Thyroid gland (tissue), 4 donors: ENCODE results near the gene MYO5C. TPM values are rescaled to one million over a fixed set of nuclear protein-coding genes. Genes with fewer than 3 reads are reported as not detected.
"Not testable (repeated sequence)": the region's sequence is repeated elsewhere in the genome, so short reads cannot be mapped to it uniquely, and the experiment has no call there.

Source experiments
- DNase-seq, 2 donors: peaks; one replicate each; pipeline ENCODE4 v3.0.0-alpha.2; 2019
- H3K27ac ChIP-seq, 3 donors: fragments of 200-600 bp; sonication (generic); 1 replicate in 2 of 3; 2 replicates in 1 of 3; pipeline ENCODE4 v1.5.1; 2016 to 2019; ENCODE audit warnings: mild to moderate bottlenecking in 1 of 3, moderate library complexity in 1 of 3
- H3K27me3 ChIP-seq: fragments of 200-600 bp; sonication (generic); one replicate; pipeline ENCODE4 v1.5.1; 2019
- H3K36me3 ChIP-seq, 2 donors: fragments of 200-600 bp; sonication (generic); one replicate each; pipeline ENCODE4 v1.5.1; 2016 to 2019
- H3K4me1 ChIP-seq, 2 donors: fragments of 200-600 bp; sonication (generic); one replicate each; pipeline ENCODE4 v1.5.1; 2017 to 2019
- H3K4me3 ChIP-seq, 3 donors: fragments of 200-600 bp; sonication (generic); replicated peaks in 1 of 3; 1 replicate in 2 of 3; 2 replicates in 1 of 3; pipeline ENCODE4 v1.5.1; 2016; ENCODE audit warnings: mild to moderate bottlenecking in 1 of 3
- H3K9me3 ChIP-seq: fragments of 200-600 bp; sonication (generic); one replicate; pipeline ENCODE4 v1.5.1; 2017
- POLR2A ChIP-seq, 2 donors: fragments of 450-650 bp; IDR thresholded peaks; one replicate each; pipeline ENCODE4 v1.6.1; 2017; ENCODE audit warnings: antibody characterized with exemption in 2 of 2, mild to moderate bottlenecking in 2 of 2, moderate library complexity in 1 of 2
- WGBS, 2 donors: methylation state at CpG; one replicate each; pipeline ENCODE4 v1.1.5; 2017; 5-methylcytosine and 5-hydroxymethylcytosine counted together
- intact Hi-C: fragments of 100-400 bp; cut with DNase I; formaldehyde crosslinking; loops from one replicate; pipeline ENCODE4 v1.15.1; 2023
- total RNA-seq, 4 donors: library from RNA; depleted of rRNA; stranded (reverse); fragments of >200 nt; gene quantifications; one replicate each; pipeline ENCODE4 v1.2.3, GENCODE V29; 2016
- TF ChIP-seq, protein P1 (sequence below), 6 experiments: fragments of 200-600 bp in 3 of 6; fragments of 450-650 bp in 3 of 6; sonication (generic) in 3 of 6; IDR thresholded peaks; one replicate each; pipeline ENCODE4 v1.5.1; 2016 to 2019; ENCODE audit warnings: antibody characterized with exemption in 6 of 6, mild to moderate bottlenecking in 2 of 6, inconsistent platforms in 1 of 6, moderate library complexity in 1 of 6

MYO5C gene
- total RNA-seq, 4 donors from 2014 or later = 84.0 to 130 (median 101) TPM

DNA sequence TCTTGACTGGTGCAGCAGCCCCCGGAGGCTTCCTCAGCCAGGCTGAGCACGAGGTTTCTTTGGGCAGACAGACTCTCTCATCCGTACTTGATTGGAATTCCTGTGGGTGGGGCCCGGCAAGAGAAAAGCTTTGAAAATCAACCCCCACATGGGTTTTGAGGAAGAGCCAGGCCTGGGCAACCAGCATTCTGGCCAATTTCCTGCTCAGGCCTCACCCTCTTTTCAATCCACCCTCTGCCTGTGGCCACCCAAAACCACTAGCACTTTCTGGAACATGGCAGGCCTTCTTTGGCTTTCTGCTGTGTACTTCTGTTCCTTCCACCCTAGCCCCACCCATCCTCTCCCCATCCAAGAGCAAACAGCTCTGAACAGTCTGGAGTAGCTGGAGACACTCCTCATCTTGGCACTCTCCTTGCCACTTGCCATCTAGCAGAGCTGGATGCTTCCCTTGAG, 5.9 kb downstream of the MYO5C start:
- peak overlapping the region; percentile 60 to 91 (median 91) for H3K27ac ChIP-seq
- H3K27me3 ChIP-seq = no peaks in the 10 kb centered on the region
- intact Hi-C loops = no loop called here
- peak; percentile 74 for DNase-seq
- 7 to 21% methylated on average over 4 of the region's 4 CpGs for WGBS, 2 donors
- no peaks in the 10 kb centered on the region for H3K9me3 ChIP-seq
- no peak overlapping the region for H3K4me3 ChIP-seq
- no peaks in the 10 kb centered on the region for H3K36me3 ChIP-seq
- TF ChIP-seq, protein P1, sequence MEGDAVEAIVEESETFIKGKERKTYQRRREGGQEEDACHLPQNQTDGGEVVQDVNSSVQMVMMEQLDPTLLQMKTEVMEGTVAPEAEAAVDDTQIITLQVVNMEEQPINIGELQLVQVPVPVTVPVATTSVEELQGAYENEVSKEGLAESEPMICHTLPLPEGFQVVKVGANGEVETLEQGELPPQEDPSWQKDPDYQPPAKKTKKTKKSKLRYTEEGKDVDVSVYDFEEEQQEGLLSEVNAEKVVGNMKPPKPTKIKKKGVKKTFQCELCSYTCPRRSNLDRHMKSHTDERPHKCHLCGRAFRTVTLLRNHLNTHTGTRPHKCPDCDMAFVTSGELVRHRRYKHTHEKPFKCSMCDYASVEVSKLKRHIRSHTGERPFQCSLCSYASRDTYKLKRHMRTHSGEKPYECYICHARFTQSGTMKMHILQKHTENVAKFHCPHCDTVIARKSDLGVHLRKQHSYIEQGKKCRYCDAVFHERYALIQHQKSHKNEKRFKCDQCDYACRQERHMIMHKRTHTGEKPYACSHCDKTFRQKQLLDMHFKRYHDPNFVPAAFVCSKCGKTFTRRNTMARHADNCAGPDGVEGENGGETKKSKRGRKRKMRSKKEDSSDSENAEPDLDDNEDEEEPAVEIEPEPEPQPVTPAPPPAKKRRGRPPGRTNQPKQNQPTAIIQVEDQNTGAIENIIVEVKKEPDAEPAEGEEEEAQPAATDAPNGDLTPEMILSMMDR (IDR thresholded peaks at IDR 0.05) = no peak
- TF ChIP-seq POLR2A (IDR thresholded peaks at IDR 0.05) = peak in 1 of 2 donors; percentile 50
- peaks cover 46 to 59% of the 10 kb centered on the region in 2 donors for H3K4me1 ChIP-seq

DNA sequence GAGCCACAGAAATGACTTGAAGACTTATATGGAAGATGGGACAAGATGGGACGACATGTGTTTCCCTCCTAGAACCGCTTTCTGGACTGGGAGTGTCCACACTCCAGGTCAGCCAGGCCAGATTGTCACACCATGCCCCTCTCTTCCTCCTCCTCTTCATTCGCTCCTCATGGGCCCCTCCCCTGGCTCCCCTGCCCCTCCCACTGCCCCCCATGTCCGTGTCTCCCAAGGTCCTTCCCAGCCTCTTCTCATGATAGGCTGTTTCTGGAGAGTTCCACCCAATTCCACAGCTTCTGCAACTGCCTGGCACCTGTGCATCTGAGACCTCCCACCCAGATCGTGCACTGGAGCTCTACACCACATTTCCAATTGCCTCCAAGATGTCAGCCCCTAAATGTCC, 6.6 kb downstream of the MYO5C start:
- no peak for TF ChIP-seq POLR2A (IDR thresholded peaks at IDR 0.05)
- TF ChIP-seq, protein P1 (IDR thresholded peaks at IDR 0.05) = no peak
- 92 to 94% methylated on average over 5 of the region's 5 CpGs for WGBS, 2 donors
- H3K36me3 ChIP-seq = no peaks in the 10 kb centered on the region
- intact Hi-C loops = no loop called here
- peaks cover 42 to 56% of the 10 kb centered on the region in 2 donors for H3K4me1 ChIP-seq
- H3K27me3 ChIP-seq = no peaks in the 10 kb centered on the region
- H3K4me3 ChIP-seq = no peak overlapping the region
- DNase-seq = no peak
- H3K27ac ChIP-seq = peak overlapping the region; percentile 60 to 91 (median 91)
- H3K9me3 ChIP-seq = no peaks in the 10 kb centered on the region

DNA sequence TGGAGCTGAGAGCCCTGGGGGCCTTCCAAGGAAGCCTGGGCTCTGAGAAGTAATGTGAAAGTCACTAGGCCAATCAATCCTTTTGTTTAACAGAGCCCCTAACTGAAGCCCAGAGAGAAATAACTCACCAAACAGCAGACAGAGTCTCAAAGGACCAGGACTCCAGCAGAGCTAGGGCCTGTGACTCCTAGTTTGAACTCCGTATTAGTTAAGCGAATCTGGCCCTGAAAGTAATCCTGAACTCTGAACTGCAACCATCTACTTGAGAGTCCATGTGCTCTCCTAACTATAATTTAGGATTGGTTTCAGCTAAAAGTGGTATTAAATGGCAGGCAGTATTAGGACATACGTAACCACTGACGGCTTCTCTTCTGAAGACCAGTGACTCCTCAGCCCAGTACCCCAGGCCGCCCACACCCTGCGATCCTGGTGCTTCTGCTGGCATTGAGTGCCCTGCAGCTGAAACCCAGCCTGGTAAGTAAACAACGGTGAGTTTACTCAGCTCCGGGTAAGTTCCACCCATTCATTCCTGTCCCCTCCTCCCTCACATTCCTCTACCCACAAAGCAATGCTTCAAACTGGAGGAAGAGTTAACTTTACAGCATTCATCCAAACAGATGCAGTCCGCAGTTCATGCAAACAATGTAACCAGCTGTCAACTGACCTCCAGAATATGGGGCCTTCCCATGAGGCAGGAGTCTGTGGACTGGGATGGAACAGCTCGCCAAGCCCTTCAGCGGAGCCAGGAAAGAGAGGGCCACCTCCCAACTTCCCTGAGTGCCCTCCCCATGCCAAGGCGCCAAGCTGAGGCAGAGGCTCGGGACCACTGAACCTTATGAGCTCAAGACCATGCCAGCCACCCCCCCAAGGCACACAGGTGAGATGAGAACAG, 7.3 kb downstream of the MYO5C start:
- Histone ChIP-seq H3K4me1 (peaks cover 41 to 49% of the 10 kb centered on the region in 2 donors), H3K36me3 (no peaks in the 10 kb centered on the region), H3K27me3 (no peaks in the 10 kb centered on the region), H3K4me3 (no peak overlapping the region), H3K9me3 (no peaks in the 10 kb centered on the region), H3K27ac (peak overlapping the region; percentile 60 to 91 (median 91))
- intact Hi-C loops = no loop called here
- 50 to 56% methylated on average over 11 to 13 of the region's 13 CpGs for WGBS, 2 donors
- TF ChIP-seq POLR2A (IDR thresholded peaks at IDR 0.05) = peak in 1 of 2 donors; percentile 78
- TF ChIP-seq, protein P1 (IDR thresholded peaks at IDR 0.05) = no peak
- peak; percentile 76 to 79 for DNase-seq

DNA sequence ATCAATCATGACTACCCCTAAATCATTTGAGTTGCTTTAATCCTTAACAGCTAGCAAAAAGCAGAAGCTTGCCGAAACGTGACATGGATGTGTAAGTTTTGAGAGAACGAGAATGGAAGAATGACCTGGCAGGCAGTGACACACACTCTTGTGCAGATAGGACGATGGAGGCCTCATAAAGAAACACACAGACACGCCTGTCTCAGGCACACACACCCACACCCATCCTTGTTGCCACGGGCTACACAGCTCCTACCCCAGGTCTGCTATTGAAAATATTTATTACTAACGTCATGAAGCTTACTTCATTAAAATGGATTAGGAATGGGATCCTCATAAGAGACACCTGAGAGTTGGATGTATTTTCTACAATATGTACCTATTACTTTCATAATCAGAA, 8.5 kb downstream of the MYO5C start:
- DNase-seq = no peak
- 69 to 72% methylated on average over 7 of the region's 7 CpGs for WGBS, 2 donors
- Histone ChIP-seq H3K4me3 (no peak overlapping the region), H3K27me3 (no peaks in the 10 kb centered on the region), H3K9me3 (no peaks in the 10 kb centered on the region), H3K36me3 (no peaks in the 10 kb centered on the region), H3K4me1 (peaks cover 39 to 49% of the 10 kb centered on the region in 2 donors), H3K27ac (peak overlapping the region in 2 of 3 donors; percentile 91)
- intact Hi-C loops = no loop called here
- TF ChIP-seq, protein P1 (IDR thresholded peaks at IDR 0.05) = no peak
- no peak for TF ChIP-seq POLR2A (IDR thresholded peaks at IDR 0.05)

DNA sequence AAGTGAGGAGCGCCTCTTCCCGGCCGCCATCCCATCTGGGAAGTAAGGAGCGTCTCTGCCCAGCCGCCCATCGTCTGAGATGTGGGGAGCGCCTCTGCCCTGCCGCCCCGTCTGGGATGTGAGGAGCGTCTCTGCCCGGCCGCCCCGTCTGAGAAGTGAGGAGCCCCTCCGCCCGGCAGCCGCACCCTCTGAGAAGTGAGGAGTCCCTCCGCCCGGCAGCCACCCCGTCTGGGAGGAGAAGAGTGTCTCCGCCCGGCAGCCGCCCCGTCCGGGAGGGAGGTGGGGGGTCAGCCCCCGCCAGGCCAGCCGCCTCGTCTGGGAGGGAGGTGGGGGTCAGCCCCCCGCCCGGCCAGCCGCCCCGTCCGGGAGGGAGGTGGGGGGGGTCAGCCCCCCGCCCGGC, 9.7 kb downstream of the MYO5C start:
- H3K36me3 ChIP-seq, H3K27me3 ChIP-seq, DNase-seq, intact Hi-C loops, H3K9me3 ChIP-seq, H3K4me3 ChIP-seq: not testable (repeated sequence)
- WGBS, 2 donors = 95% methylated on average over 4 of the region's 34 CpGs; no CpG with 5 or more reads in 1 of the 2 donors
- Histone ChIP-seq H3K27ac (peak overlapping the region in 1 of 3 donors; percentile 71), H3K4me1 (peaks cover 39 to 54% of the 10 kb centered on the region in 2 donors)
